Activated CD8-positive, alpha-beta T cell treated with anti-CD3 and anti-CD28 coated beads, Interleukin-2, amount 10 ng/mL, durations not matched to agents 7 days and 5 days (primary cell): Measurements from ENCODE around the gene FAM168A. TPM values are rescaled to one million over a fixed set of nuclear protein-coding genes. Genes with fewer than 3 reads are reported as not detected.
"Not testable (repeated sequence)": the region's sequence is repeated elsewhere in the genome, so short reads cannot be mapped to it uniquely, and the experiment has no call there.

ENCODE experiments used
- ATAC-seq: fragments of 150-1000 bp; cut with Tn5 transposase; one replicate; pipeline ENCODE4 v1.10.0; 2021; ENCODE audit warnings: moderate library complexity
- CTCF ChIA-PET: fragments of 350-600 bp; sonication (Branson Sonifier 250); formaldehyde crosslinking; loops from one replicate; lab custom pipeline; 2021; ENCODE audit warnings: antibody characterized with exemption; lab: Charles Lee
- POLR2A ChIA-PET: fragments of 350-600 bp; sonication (Branson Sonifier 250); formaldehyde crosslinking; loops from one replicate; lab custom pipeline; 2021; ENCODE audit warnings: antibody characterized with exemption; lab: Charles Lee
- DNase-seq: peaks from one replicate; pipeline ENCODE4 v3.0.0-alpha.2; 2020
- H3K27ac Mint-ChIP-seq: one replicate; pipeline ENCODE4 v1.8.0; 2021; ENCODE audit warnings: mild to moderate bottlenecking, mixed read lengths
- H3K27me3 Mint-ChIP-seq: one replicate; pipeline ENCODE4 v1.8.0; 2021; ENCODE audit warnings: low read depth, mixed read lengths
- H3K36me3 Mint-ChIP-seq: one replicate; pipeline ENCODE4 v1.8.0; 2021; ENCODE audit warnings: low read depth, mixed read lengths
- H3K4me1 Mint-ChIP-seq: one replicate; pipeline ENCODE4 v1.8.0; 2021; ENCODE audit warnings: low read depth, mixed read lengths
- H3K4me3 Mint-ChIP-seq: one replicate; pipeline ENCODE4 v1.8.0; 2021; ENCODE audit warnings: mild to moderate bottlenecking, mixed read lengths
- H3K9me3 Mint-ChIP-seq: one replicate; pipeline ENCODE4 v1.8.0; 2022; ENCODE audit warnings: mixed read lengths; ENCODE audit not compliant: insufficient read depth
- total RNA-seq, 2 experiments: library from RNA; stranded (reverse); gene quantifications; one replicate each; pipeline ENCODE4 v1.2.3, GENCODE V29; 2021

FAM168A gene
- total RNA-seq, 2 experiments from 2014 or later: 25.9 to 27.8 TPM

- POLR2A ChIA-PET: no interaction called here
Observed at GRCh38 chr11:73576185-73576614, 21.7 kb downstream of the FAM168A start.

GRCh38 chr11:73571982-73572381, 25.9 kb downstream of the FAM168A start:
- POLR2A ChIA-PET, H3K4me1 Mint-ChIP-seq, DNase-seq, H3K4me3 Mint-ChIP-seq, ATAC-seq, H3K9me3 Mint-ChIP-seq, CTCF ChIA-PET, H3K27me3 Mint-ChIP-seq, H3K27ac Mint-ChIP-seq: not testable (repeated sequence)
- peaks cover 11% of the 10 kb centered on the region for H3K36me3 Mint-ChIP-seq

More at GRCh38 chr11:73576185-73576614, 21.7 kb downstream of the FAM168A start:
- Mint-ChIP-seq H3K27ac (no peak overlapping the region), H3K27me3 (no peaks in the 10 kb centered on the region), H3K4me1 (peaks cover 14% of the 10 kb centered on the region), H3K4me3 (no peak overlapping the region), H3K9me3 (no peaks in the 10 kb centered on the region), H3K36me3 (peaks cover 19% of the 10 kb centered on the region)
- ATAC-seq (no peak), DNase-seq (no peak)
- CTCF ChIA-PET: interaction anchor here (1.0 to 1.9 kb wide), 2 partner anchors 49 to 85 kb away, joined by 3 to 5 read pairs; no protein-coding TSS in a partner anchor

- ATAC-seq (no peak), DNase-seq (no peak)
- ChIA-PET POLR2A (no interaction called here), CTCF (interaction anchor here (1.1 to 1.9 kb wide), 2 partner anchors 36 to 55 kb away, joined by 3 to 6 read pairs; no protein-coding TSS in a partner anchor)
- Mint-ChIP-seq H3K4me3 (no peak overlapping the region), H3K27ac (no peak overlapping the region), H3K36me3 (peaks cover 9% of the 10 kb centered on the region), H3K27me3 (no peaks in the 10 kb centered on the region), H3K4me1 (no peaks in the 10 kb centered on the region), H3K9me3 (no peaks in the 10 kb centered on the region)
Observed at GRCh38 chr11:73570415-73571114, 27.3 kb downstream of the FAM168A start.

GRCh38 chr11:73566977-73567755, 30.7 kb downstream of the FAM168A start:
- DNase-seq (no peak), ATAC-seq (no peak)
- H3K27ac Mint-ChIP-seq: no peak overlapping the region
- H3K4me1 Mint-ChIP-seq: no peaks in the 10 kb centered on the region
- H3K36me3 Mint-ChIP-seq: peaks cover 2% of the 10 kb centered on the region
- no peak overlapping the region for H3K4me3 Mint-ChIP-seq
- CTCF ChIA-PET: interaction anchor here (0.8 to 1.0 kb wide), 2 partner anchors 99 to 121 kb away, joined by 3 read pairs; no protein-coding TSS in a partner anchor
- H3K27me3 Mint-ChIP-seq: no peaks in the 10 kb centered on the region
- no peaks in the 10 kb centered on the region for H3K9me3 Mint-ChIP-seq
- POLR2A ChIA-PET: no interaction called here

GRCh38 chr11:73566422-73566821, 31.5 kb downstream of the FAM168A start:
- POLR2A ChIA-PET: no interaction called here
- ATAC-seq: no peak
- H3K27ac Mint-ChIP-seq: no peak overlapping the region
- no peaks in the 10 kb centered on the region for H3K4me1 Mint-ChIP-seq
- H3K36me3 Mint-ChIP-seq: peaks cover 2% of the 10 kb centered on the region
- CTCF ChIA-PET: interaction anchor here (1.2 kb wide), 1 partner anchor 33 kb away, joined by 3 read pairs; no protein-coding TSS in a partner anchor
- no peaks in the 10 kb centered on the region for H3K9me3 Mint-ChIP-seq
- no peaks in the 10 kb centered on the region for H3K27me3 Mint-ChIP-seq
- no peak for DNase-seq
- no peak overlapping the region for H3K4me3 Mint-ChIP-seq

GRCh38 chr11:73565804-73566203, 32.1 kb downstream of the FAM168A start:
- no peak overlapping the region for H3K27ac Mint-ChIP-seq
- POLR2A ChIA-PET: no interaction called here
- no peaks in the 10 kb centered on the region for H3K27me3 Mint-ChIP-seq

GRCh38 chr11:73564903-73565302, 33.0 kb downstream of the FAM168A start:
- Mint-ChIP-seq H3K4me1 (no peaks in the 10 kb centered on the region), H3K27ac (no peak overlapping the region), H3K4me3 (no peak overlapping the region), H3K27me3 (no peaks in the 10 kb centered on the region), H3K36me3 (peaks cover 2% of the 10 kb centered on the region), H3K9me3 (no peaks in the 10 kb centered on the region)
- DNase-seq (no peak), ATAC-seq (no peak)
- POLR2A ChIA-PET: no interaction called here
- CTCF ChIA-PET: interaction anchor here (1.1 to 1.3 kb wide), 2 partner anchors 12 to 61 kb away, joined by 3 to 4 read pairs; no protein-coding TSS in a partner anchor

More at GRCh38 chr11:73565804-73566203, 32.1 kb downstream of the FAM168A start:
- peaks cover 2% of the 10 kb centered on the region for H3K36me3 Mint-ChIP-seq
- H3K4me3 Mint-ChIP-seq: no peak overlapping the region
- CTCF ChIA-PET: interaction anchor here (1.2 to 1.3 kb wide), 2 partner anchors 32 to 60 kb away, joined by 3 to 4 read pairs; no protein-coding TSS in a partner anchor
- H3K4me1 Mint-ChIP-seq: no peaks in the 10 kb centered on the region
- DNase-seq (no peak), ATAC-seq (no peak)
- H3K9me3 Mint-ChIP-seq: no peaks in the 10 kb centered on the region

GRCh38 chr11:73563539-73564200, 34.2 kb downstream of the FAM168A start:
- H3K4me1 Mint-ChIP-seq: no peaks in the 10 kb centered on the region
- H3K27me3 Mint-ChIP-seq: no peaks in the 10 kb centered on the region
- H3K27ac Mint-ChIP-seq: no peak overlapping the region
- ChIA-PET CTCF (interaction anchor here (0.6 to 1.1 kb wide), 5 partner anchors 13 to 391 kb away, joined by 3 read pairs; no protein-coding TSS in a partner anchor), POLR2A (no interaction called here)
- no peaks in the 10 kb centered on the region for H3K9me3 Mint-ChIP-seq
- ATAC-seq: no peak
- H3K36me3 Mint-ChIP-seq: peaks cover 4% of the 10 kb centered on the region
- no peak for DNase-seq
- H3K4me3 Mint-ChIP-seq: no peak overlapping the region

GRCh38 chr11:73559743-73560142, 38.2 kb downstream of the FAM168A start:
- ChIA-PET POLR2A (no interaction called here), CTCF (no interaction called here)
- H3K27me3 Mint-ChIP-seq: no peaks in the 10 kb centered on the region
- H3K4me1 Mint-ChIP-seq: no peaks in the 10 kb centered on the region
- no peaks in the 10 kb centered on the region for H3K9me3 Mint-ChIP-seq
- DNase-seq (no peak), ATAC-seq (no peak)
- H3K36me3 Mint-ChIP-seq: peaks cover 3% of the 10 kb centered on the region
- H3K4me3 Mint-ChIP-seq: no peak overlapping the region
- no peak overlapping the region for H3K27ac Mint-ChIP-seq

- Mint-ChIP-seq H3K4me3 (no peak overlapping the region), H3K4me1 (no peaks in the 10 kb centered on the region), H3K36me3 (peaks cover 3% of the 10 kb centered on the region), H3K27me3 (no peaks in the 10 kb centered on the region), H3K27ac (no peak overlapping the region), H3K9me3 (no peaks in the 10 kb centered on the region)
- no peak for DNase-seq
- CTCF ChIA-PET: no interaction called here
- no peak for ATAC-seq
- POLR2A ChIA-PET: no interaction called here
Observed at GRCh38 chr11:73556966-73557365, 40.9 kb downstream of the FAM168A start.

GRCh38 chr11:73555615-73556014, 42.3 kb downstream of the FAM168A start:
- Mint-ChIP-seq H3K36me3 (peaks cover 3% of the 10 kb centered on the region), H3K9me3 (no peaks in the 10 kb centered on the region), H3K4me3 (no peak overlapping the region), H3K4me1 (peaks cover 9% of the 10 kb centered on the region), H3K27ac (no peak overlapping the region), H3K27me3 (no peaks in the 10 kb centered on the region)
- ChIA-PET POLR2A (no interaction called here), CTCF (no interaction called here)
- no peak for DNase-seq
- ATAC-seq: no peak
